Measurements from ENCODE around the gene NUB1. TPM values are rescaled to one million over a fixed set of nuclear protein-coding genes. Genes with fewer than 3 reads are reported as not detected.
A peak's percentile ranks its signal among the peaks of the same experiment; 100 is the strongest.

The NUB1 gene
- total RNA-seq, 2 donors from 2014 or later: 36.8 to 43.8 TPM

- H3K36me3 ChIP-seq (replicated peaks in 1 of 2; ENCODE audit: insufficient read depth in 1 of 2, low read depth in 2 of 2): no peaks in the 10 kb centered on the region
- no peak overlapping the region for H3K4me3 ChIP-seq
- H3K27ac ChIP-seq: no peak overlapping the region
- H3K4me1 ChIP-seq: peaks cover 7% of the 10 kb centered on the region
- DNase-seq (peak; percentile 83 to 90 (median 88)), ATAC-seq (peak; percentile 91)
- 12 to 20% methylated on average over 5 to 11 of the region's 11 CpGs for WGBS, 2 donors
- no peaks in the 10 kb centered on the region for H3K27me3 ChIP-seq
- no peaks in the 10 kb centered on the region for H3K9me3 ChIP-seq
- intact Hi-C loops (cut with DNase I): loop anchor here (5.0 kb wide), 1 partner anchor 79 kb away; no protein-coding TSS in a partner anchor
- TF ChIP-seq POLR2A (IDR thresholded peaks at IDR 0.05) (no peak), CTCF (IDR thresholded peaks at IDR 0.05) (peak; percentile 83 to 95 (median 89))
Measured at GRCh38 chr7:151368136-151368571, 26.5 kb downstream of the NUB1 start.

DNA sequence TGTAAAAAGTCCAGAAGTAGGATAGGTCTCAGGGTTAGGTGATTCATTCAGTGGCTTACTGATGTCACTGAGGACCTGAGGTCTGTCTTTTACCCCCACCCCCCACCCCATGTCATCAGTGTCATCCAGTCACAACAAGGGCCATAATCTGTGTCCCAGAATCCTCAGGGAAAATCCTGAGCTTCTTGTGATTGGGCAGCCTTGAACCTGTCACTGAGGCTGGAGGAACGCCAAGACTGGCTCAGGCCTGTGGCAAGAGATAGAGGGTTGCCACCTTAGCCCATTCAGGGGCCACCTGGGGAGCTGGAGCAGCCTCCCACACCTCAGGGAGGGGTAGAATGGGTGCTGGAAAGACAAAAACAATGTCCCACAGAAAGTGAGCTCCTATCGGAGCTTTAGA lies 29.7 kb downstream of the NUB1 start:
- TF ChIP-seq POLR2A (IDR thresholded peaks at IDR 0.05) (no peak), CTCF (IDR thresholded peaks at IDR 0.05) (no peak)
- 74 to 88% methylated on average over 2 of the region's 2 CpGs for WGBS, 2 donors
- intact Hi-C loops (cut with DNase I): loop anchor here (10.0 kb wide), 1 partner anchor 394 kb away; no protein-coding TSS in a partner anchor
- H3K27ac ChIP-seq: no peak overlapping the region
- peaks cover 7% of the 10 kb centered on the region for H3K4me1 ChIP-seq
- H3K27me3 ChIP-seq: no peaks in the 10 kb centered on the region
- H3K4me3 ChIP-seq: no peak overlapping the region
- ATAC-seq (no peak), DNase-seq (peak in 1 of 4 donors; percentile 39)
- H3K9me3 ChIP-seq: no peaks in the 10 kb centered on the region
- peaks cover 7 to 17% of the 10 kb centered on the region in 2 donors for H3K36me3 ChIP-seq (replicated peaks in 1 of 2; ENCODE audit: insufficient read depth in 1 of 2, low read depth in 2 of 2)

GRCh38 chr7:151372612-151373265 lies 31.1 kb downstream of the NUB1 start:
- no peak for DNase-seq
- 96 to 97% methylated on average over 10 of the region's 10 CpGs for WGBS, 2 donors
- H3K4me3 ChIP-seq: no peak overlapping the region
- H3K36me3 ChIP-seq (replicated peaks in 1 of 2; ENCODE audit: insufficient read depth in 1 of 2, low read depth in 2 of 2): peaks cover 13 to 26% of the 10 kb centered on the region in 2 donors
- no peak for TF ChIP-seq CTCF (IDR thresholded peaks at IDR 0.05)
- no peak for TF ChIP-seq POLR2A (IDR thresholded peaks at IDR 0.05)
- ATAC-seq: no peak
- H3K27me3 ChIP-seq: no peaks in the 10 kb centered on the region
- H3K4me1 ChIP-seq: peaks cover 7% of the 10 kb centered on the region
- H3K27ac ChIP-seq: no peak overlapping the region
- intact Hi-C loops (cut with DNase I): loop anchor here (10.0 kb wide), 1 partner anchor 392 kb away; no protein-coding TSS in a partner anchor
- H3K9me3 ChIP-seq: no peaks in the 10 kb centered on the region

DNA sequence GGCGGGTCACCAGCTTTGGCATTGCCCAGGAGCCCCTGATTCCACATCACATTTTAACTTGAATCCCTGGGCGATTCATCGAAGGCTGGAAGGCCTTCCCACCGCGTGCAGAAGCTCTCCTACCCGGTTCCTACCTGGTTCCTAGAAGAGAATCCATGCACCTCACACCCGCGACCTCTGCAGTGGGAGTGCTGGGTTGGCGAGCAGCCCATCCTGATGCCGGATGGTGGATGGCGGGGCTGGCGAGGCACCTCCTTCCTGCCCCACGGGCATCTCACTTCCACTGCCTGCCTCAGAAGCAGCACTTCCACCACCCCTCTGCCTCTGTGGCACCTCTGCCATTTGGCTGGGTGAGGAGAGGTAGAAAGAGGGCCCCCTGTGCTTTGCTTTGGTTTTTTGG lies 32.0 kb downstream of the NUB1 start:
- H3K27ac ChIP-seq: no peak overlapping the region
- H3K36me3 ChIP-seq (replicated peaks in 1 of 2; ENCODE audit: insufficient read depth in 1 of 2, low read depth in 2 of 2): peaks cover 13 to 26% of the 10 kb centered on the region in 2 donors
- no peaks in the 10 kb centered on the region for H3K9me3 ChIP-seq
- no peak for TF ChIP-seq POLR2A (IDR thresholded peaks at IDR 0.05)
- DNase-seq (no peak), ATAC-seq (no peak)
- no peaks in the 10 kb centered on the region for H3K27me3 ChIP-seq
- intact Hi-C loops (cut with DNase I): loop anchor here (10.0 kb wide), 1 partner anchor 391 kb away; no protein-coding TSS in a partner anchor
- no peaks in the 10 kb centered on the region for H3K4me1 ChIP-seq
- no peak overlapping the region for H3K4me3 ChIP-seq
- WGBS, 2 donors: 79 to 83% methylated on average over 6 to 13 of the region's 13 CpGs

DNA sequence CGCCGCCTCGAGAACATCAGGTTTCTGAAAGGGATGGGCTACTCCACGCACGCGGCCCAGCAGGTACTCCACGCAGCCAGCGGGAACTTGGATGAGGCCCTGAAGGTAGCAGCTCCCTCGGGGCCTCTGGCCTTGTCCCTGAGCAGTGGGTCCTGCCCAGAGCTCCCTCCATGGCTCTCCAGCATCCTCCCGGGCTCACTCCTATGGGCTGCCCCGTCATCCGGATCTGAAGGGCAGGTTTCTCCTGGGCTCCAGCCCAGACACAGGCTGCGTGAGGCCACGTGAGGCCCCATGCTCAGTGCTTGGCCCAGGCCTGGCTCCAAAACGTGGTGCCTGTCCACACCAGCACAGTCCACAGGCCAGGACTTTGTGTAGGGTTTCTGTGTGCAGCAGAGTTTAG lies 32.5 kb downstream of the NUB1 start:
- intact Hi-C loops (cut with DNase I): loop anchor here (10.0 kb wide), 1 partner anchor 391 kb away; no protein-coding TSS in a partner anchor
- Histone ChIP-seq H3K36me3 (replicated peaks in 1 of 2; ENCODE audit: insufficient read depth in 1 of 2, low read depth in 2 of 2) (peaks cover 13 to 26% of the 10 kb centered on the region in 2 donors), H3K27ac (no peak overlapping the region), H3K4me1 (no peaks in the 10 kb centered on the region), H3K4me3 (no peak overlapping the region), H3K27me3 (no peaks in the 10 kb centered on the region), H3K9me3 (no peaks in the 10 kb centered on the region)
- WGBS, 2 donors: 84 to 87% methylated on average over 10 to 15 of the region's 15 CpGs
- ATAC-seq: no peak
- TF ChIP-seq POLR2A (IDR thresholded peaks at IDR 0.05) (no peak), CTCF (IDR thresholded peaks at IDR 0.05) (no peak)
- no peak for DNase-seq
